ENCODE data around the gene VPS11. TPM values are rescaled to one million over a fixed set of nuclear protein-coding genes. Genes with fewer than 3 reads are reported as not detected.

The VPS11 gene
- total RNA-seq, 1 donor from 2014 or later: 13.1 TPM

GRCh38 chr11:119103793-119104192, 36.2 kb downstream of the VPS11 start:
- no peak overlapping the region for H3K4me3 ChIP-seq (ENCODE audit: low read depth, low read length)
- TF ChIP-seq CTCF (conservative IDR thresholded peaks at IDR 0.05; ENCODE audit: low read depth, low read length): peak; percentile 36
- no peak for DNase-seq (ENCODE audit: low read depth)

- peak within 1 kb of the TSS; percentile 93 for H3K4me3 ChIP-seq (ENCODE audit: low read depth, low read length)
Measured at GRCh38 chr11:119106564-119107537, 39.2 kb downstream of the VPS11 start, which contains the start of gene C2CD2L. Gene C2CD2L (plus strand): TSS chr11:119107344. CDS start chr11:119107742, 398 bp downstream.

GRCh38 chr11:119107538-119108145, 40.0 kb downstream of the VPS11 start:
- no peak for DNase-seq (ENCODE audit: low read depth)
- TF ChIP-seq CTCF (conservative IDR thresholded peaks at IDR 0.05; ENCODE audit: low read depth, low read length): no peak

More at GRCh38 chr11:119106564-119107537, 39.2 kb downstream of the VPS11 start, which contains the start of gene C2CD2L:
- TF ChIP-seq CTCF (conservative IDR thresholded peaks at IDR 0.05; ENCODE audit: low read depth, low read length): no peak
- no peak for DNase-seq (ENCODE audit: low read depth)

GRCh38 chr11:119108146-119108856, 40.7 kb downstream of the VPS11 start:
- peak overlapping the region; percentile 93 for H3K4me3 ChIP-seq (ENCODE audit: low read depth, low read length)
- DNase-seq (ENCODE audit: low read depth): no peak
- no peak for TF ChIP-seq CTCF (conservative IDR thresholded peaks at IDR 0.05; ENCODE audit: low read depth, low read length)

More at GRCh38 chr11:119107538-119108145, 40.0 kb downstream of the VPS11 start:
- H3K4me3 ChIP-seq (ENCODE audit: low read depth, low read length): peak overlapping the region; percentile 93

GRCh38 chr11:119108857-119109221, 41.2 kb downstream of the VPS11 start:
- DNase-seq (ENCODE audit: low read depth): no peak
- TF ChIP-seq CTCF (conservative IDR thresholded peaks at IDR 0.05; ENCODE audit: low read depth, low read length): no peak
- H3K4me3 ChIP-seq (ENCODE audit: low read depth, low read length): peak overlapping the region; percentile 93

- no peak for DNase-seq (ENCODE audit: low read depth)
- no peak overlapping the region for H3K4me3 ChIP-seq (ENCODE audit: low read depth, low read length)
- no peak for TF ChIP-seq CTCF (conservative IDR thresholded peaks at IDR 0.05; ENCODE audit: low read depth, low read length)
Measured at GRCh38 chr11:119109843-119110242, 42.2 kb downstream of the VPS11 start.
